Keratinocyte (primary cell): ENCODE results near the gene PDK1. TPM values are rescaled to one million over a fixed set of nuclear protein-coding genes. Genes with fewer than 3 reads are reported as not detected.

ENCODE experiments used
- DNase-seq: peaks from one replicate; pipeline ENCODE4 v3.0.0-alpha.2; 2011; ENCODE audit warnings: low read depth, missing footprints, low spot score
- FAIRE-seq: peaks from 2 replicates; lab custom pipeline; 2011; peaks lifted over from hg19 to GRCh38; lab: Jason Lieb, UNC
- H2AFZ ChIP-seq: 2 replicates; pipeline ENCODE4 v1.6.0; 2012; ENCODE audit warnings: low read length, control low read depth, inconsistent platforms; ENCODE audit not compliant: control insufficient read depth
- H3K27ac ChIP-seq: 2 replicates; pipeline ENCODE4 v1.5.1; 2011; ENCODE audit warnings: low read length; ENCODE audit not compliant: control insufficient read depth, insufficient read depth
- H3K27me3 ChIP-seq: 3 replicates; pipeline ENCODE4 v1.6.0; 2011; ENCODE audit warnings: low read length; ENCODE audit not compliant: control insufficient read depth, insufficient read depth; ENCODE audit errors: extremely low read depth
- H3K36me3 ChIP-seq, 2 experiments: 2 replicates in 1 of 2; 3 replicates in 1 of 2; pipeline ENCODE4 v1.5.1; 2011; ENCODE audit warnings: low read length in 2 of 2, mild to moderate bottlenecking in 1 of 2; ENCODE audit not compliant: control insufficient read depth in 2 of 2, insufficient read depth in 2 of 2; ENCODE audit errors: extremely low read depth in 1 of 2
- H3K4me1 ChIP-seq: 3 replicates; pipeline ENCODE4 v1.5.1; 2011; ENCODE audit warnings: low read length; ENCODE audit not compliant: control insufficient read depth, insufficient read depth; ENCODE audit errors: extremely low read depth
- H3K4me2 ChIP-seq: 3 replicates; pipeline ENCODE4 v1.6.0; 2011; ENCODE audit warnings: low read depth, low read length; ENCODE audit not compliant: control insufficient read depth, insufficient read depth; ENCODE audit errors: extremely low read depth
- H3K4me3 ChIP-seq, 3 experiments: fragments of 200-600 bp in 1 of 3; sonication (generic) in 1 of 3; 2 replicates in 2 of 3; 3 replicates in 1 of 3; pipeline ENCODE4 v1.5.1; 2011 to 2016; ENCODE audit warnings: low read length in 3 of 3, mild to moderate bottlenecking in 3 of 3, control low read depth in 2 of 3, inconsistent platforms in 1 of 3, low read depth in 1 of 3, mixed read lengths in 1 of 3, mixed run types in 1 of 3, moderate library complexity in 1 of 3; ENCODE audit not compliant: control insufficient read depth in 2 of 3, insufficient read depth in 2 of 3; ENCODE audit errors: extremely low read depth in 1 of 3
- H3K79me2 ChIP-seq: 2 replicates; pipeline ENCODE4 v1.6.0; 2012; ENCODE audit warnings: low read length; ENCODE audit not compliant: control insufficient read depth, insufficient read depth
- H3K9ac ChIP-seq: 3 replicates; pipeline ENCODE4 v1.6.0; 2011; ENCODE audit warnings: low read length; ENCODE audit not compliant: control insufficient read depth, insufficient read depth; ENCODE audit errors: extremely low read depth
- H3K9me1 ChIP-seq: 3 replicates; pipeline ENCODE4 v1.6.0; 2011; ENCODE audit warnings: low read length; ENCODE audit not compliant: control insufficient read depth, insufficient read depth; ENCODE audit errors: extremely low read depth
- H3K9me3 ChIP-seq: 2 replicates; pipeline ENCODE4 v1.5.1; 2012; ENCODE audit warnings: low read depth, low read length; ENCODE audit not compliant: control insufficient read depth
- H4K20me1 ChIP-seq: 3 replicates; pipeline ENCODE4 v1.6.0; 2011; ENCODE audit warnings: low read length; ENCODE audit not compliant: control insufficient read depth, insufficient read depth; ENCODE audit errors: extremely low read depth
- CTCF ChIP-seq, 3 experiments: IDR thresholded peaks in 1 of 3; conservative IDR thresholded peaks in 1 of 3; optimal IDR thresholded peaks in 1 of 3; 2 replicates in 2 of 3; 3 replicates in 1 of 3; pipeline versions ENCODE3 to v1.5.1; 2011; ENCODE audit warnings: low read length in 3 of 3, mild to moderate bottlenecking in 3 of 3, moderate library complexity in 2 of 3, control low read depth in 1 of 3, inconsistent platforms in 1 of 3; ENCODE audit not compliant: insufficient read depth in 2 of 3; ENCODE audit errors: extremely low read depth in 1 of 3
- EZH2 ChIP-seq: IDR thresholded peaks from one replicate; pipeline ENCODE4 v1.6.1; 2012; ENCODE audit warnings: inconsistent platforms, mild to moderate bottlenecking, low read length, moderate library complexity
- dilution Hi-C: fragments of 300-500 bp; cut with MboI; formaldehyde crosslinking; loops from one replicate; pipeline ENCODE4 v1.7.0; 2020; ENCODE audit warnings: low sequenced_read_pairs; ENCODE audit not compliant: extremely low pct_ligation_motif_present
- polyA plus RNA-seq, 5 experiments: library from polyadenylated mRNA; depleted of rRNA in 3 of 5; stranded (reverse) in 3 of 5; stranded (forward) in 1 of 5; unstranded in 1 of 5; fragments of >200 nt; gene quantifications; 1 replicate in 1 of 5; 2 replicates in 3 of 5; 3 replicates in 1 of 5; pipeline versions ENCODE4 v1.2.1 to v1.2.3, GENCODE V29; 2011 to 2012; ENCODE audit warnings: missing spikeins in 2 of 5, low read depth in 1 of 5, low replicate concordance in 1 of 5

Gene PDK1
- polyA plus RNA-seq, 1 donor (not counting 4 experiments of a cell fraction or from before 2014, with no cell fraction given) = 29.2 TPM

- no peak overlapping the region for H3K4me2 ChIP-seq
- H3K4me1 ChIP-seq = no peaks in the 10 kb centered on the region
- dilution Hi-C loops = no loop called here
- H3K36me3 ChIP-seq = peaks cover 7 to 10% of the 10 kb centered on the region in 2 experiments
- H3K27me3 ChIP-seq = no peaks in the 10 kb centered on the region
- no peak overlapping the region for H3K9ac ChIP-seq
- no peak overlapping the region for H2AFZ ChIP-seq
- FAIRE-seq = no peak
- no peaks in the 10 kb centered on the region for H4K20me1 ChIP-seq
- no peaks in the 10 kb centered on the region for H3K9me3 ChIP-seq
- no peak for TF ChIP-seq EZH2
- TF ChIP-seq CTCF (optimal IDR thresholded peaks at IDR 0.05 in 1 of 3, IDR thresholded peaks at IDR 0.05 in 1 of 3, conservative IDR thresholded peaks at IDR 0.05 in 1 of 3; ENCODE audit: extremely low read depth in 1 of 3, insufficient read depth in 2 of 3, low read length in 3 of 3) = no peak
- H3K79me2 ChIP-seq = no peaks in the 10 kb centered on the region
- no peak for DNase-seq
- no peak overlapping the region for H3K4me3 ChIP-seq
- H3K27ac ChIP-seq = no peak overlapping the region
- H3K9me1 ChIP-seq = no peaks in the 10 kb centered on the region
These were observed 44.1 kb downstream of the PDK1 start for GRCh38 chr2:172599947-172600346.

GRCh38 chr2:172600557-172601008 lies 44.7 kb downstream of the PDK1 start:
- H3K79me2 ChIP-seq = no peaks in the 10 kb centered on the region
- dilution Hi-C loops = no loop called here
- peaks cover 5 to 10% of the 10 kb centered on the region in 2 experiments for H3K36me3 ChIP-seq
- no peak for DNase-seq
- no peaks in the 10 kb centered on the region for H3K9me1 ChIP-seq
- no peaks in the 10 kb centered on the region for H3K4me1 ChIP-seq
- H3K9ac ChIP-seq = no peak overlapping the region
- H3K9me3 ChIP-seq = no peaks in the 10 kb centered on the region
- H3K27ac ChIP-seq = no peak overlapping the region
- no peak overlapping the region for H2AFZ ChIP-seq
- no peaks in the 10 kb centered on the region for H3K27me3 ChIP-seq
- H3K4me2 ChIP-seq = no peak overlapping the region
- no peak for FAIRE-seq
- H4K20me1 ChIP-seq = no peaks in the 10 kb centered on the region
- TF ChIP-seq CTCF (optimal IDR thresholded peaks at IDR 0.05 in 1 of 3, IDR thresholded peaks at IDR 0.05 in 1 of 3, conservative IDR thresholded peaks at IDR 0.05 in 1 of 3; ENCODE audit: extremely low read depth in 1 of 3, insufficient read depth in 2 of 3, low read length in 3 of 3) (no peak), EZH2 (no peak)
- H3K4me3 ChIP-seq = no peak overlapping the region
